ENCODE results near the gene CHST9.

The CHST9 gene

DNA sequence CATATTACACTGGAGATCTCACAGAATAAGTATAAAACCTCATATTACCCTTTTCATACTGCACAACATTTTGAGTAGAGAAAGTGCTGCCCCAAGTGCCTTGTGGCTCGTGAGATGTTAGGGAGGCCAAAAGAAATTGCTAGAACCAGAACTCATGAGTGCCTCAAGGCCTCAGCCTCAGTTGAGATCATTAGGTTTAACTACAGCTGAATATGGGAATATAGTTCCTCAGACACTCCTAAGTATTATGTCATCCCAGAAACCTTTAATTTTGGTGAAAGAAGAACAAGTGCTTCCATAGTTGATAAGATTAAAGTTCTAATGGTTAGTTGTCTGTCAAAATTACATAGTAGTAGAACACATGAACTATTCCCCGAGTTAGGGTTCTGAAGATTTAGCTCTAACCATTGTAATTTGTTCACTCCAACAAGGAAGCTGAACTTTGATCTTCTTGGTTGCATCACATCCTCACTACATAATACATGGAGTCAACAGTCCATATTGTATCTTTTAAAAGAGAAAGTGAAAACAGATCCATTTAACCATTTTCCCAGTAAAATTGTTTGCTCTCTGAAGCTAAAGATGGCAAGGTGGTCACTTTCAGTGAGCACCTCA lies 310.0 kb downstream of the CHST9 start:
- CTCF ChIA-PET: no interaction called here
- H3K4me1 ChIP-seq (ENCODE audit: control extremely low read depth in 1 of 4, control insufficient read depth in 4 of 4, insufficient read depth in 4 of 4, low read length in 3 of 4): no peaks in the 10 kb centered on the region
- 90% methylated on average over 2 of the region's 2 CpGs for WGBS (ENCODE audit: insufficient coverage)

GRCh38 chr18:26874283-26874682 lies 310.8 kb downstream of the CHST9 start:
- no peak overlapping the region for H3K27ac ChIP-seq (ENCODE audit: insufficient read depth in 1 of 2, low read depth in 1 of 2, low read length in 2 of 2, poor library complexity in 1 of 2, severe bottlenecking in 2 of 2)
- no peak for DNase-seq
- no peaks in the 10 kb centered on the region for H3K36me3 ChIP-seq (ENCODE audit: control insufficient read depth in 4 of 4, insufficient read depth in 4 of 4, low read length in 3 of 4)
- no peaks in the 10 kb centered on the region for H3K4me1 ChIP-seq (ENCODE audit: control extremely low read depth in 1 of 4, control insufficient read depth in 4 of 4, insufficient read depth in 4 of 4, low read length in 3 of 4)
- H3K4me3 ChIP-seq (ENCODE audit: control insufficient read depth in 1 of 7, extremely low read depth in 1 of 7, insufficient read depth in 4 of 7, low read depth in 2 of 7, low read length in 6 of 7): no peak overlapping the region
- CTCF ChIA-PET: no interaction called here
- H3K27me3 ChIP-seq (replicated peaks in 2 of 5; ENCODE audit: control insufficient read depth in 4 of 5, insufficient read depth in 5 of 5, low read length in 4 of 5): no peaks in the 10 kb centered on the region
- POLR2A ChIA-PET: no interaction called here
- no peaks in the 10 kb centered on the region for H3K9me3 ChIP-seq (ENCODE audit: control extremely low read depth in 1 of 5, control insufficient read depth in 4 of 5, insufficient read depth in 2 of 5, low read depth in 1 of 5, low read length in 4 of 5)

More for the DNA sequence above, 310.0 kb downstream of the CHST9 start:
- no peaks in the 10 kb centered on the region for H3K36me3 ChIP-seq (ENCODE audit: control insufficient read depth in 4 of 4, insufficient read depth in 4 of 4, low read length in 3 of 4)
- H3K4me3 ChIP-seq (ENCODE audit: control insufficient read depth in 1 of 7, extremely low read depth in 1 of 7, insufficient read depth in 4 of 7, low read depth in 2 of 7, low read length in 6 of 7): no peak overlapping the region
- no peaks in the 10 kb centered on the region for H3K9me3 ChIP-seq (ENCODE audit: control extremely low read depth in 1 of 5, control insufficient read depth in 4 of 5, insufficient read depth in 2 of 5, low read depth in 1 of 5, low read length in 4 of 5)
- POLR2A ChIA-PET: no interaction called here
- no peaks in the 10 kb centered on the region for H3K27me3 ChIP-seq (replicated peaks in 2 of 5; ENCODE audit: control insufficient read depth in 4 of 5, insufficient read depth in 5 of 5, low read length in 4 of 5)
- H3K27ac ChIP-seq (ENCODE audit: insufficient read depth in 1 of 2, low read depth in 1 of 2, low read length in 2 of 2, poor library complexity in 1 of 2, severe bottlenecking in 2 of 2): no peak overlapping the region
- DNase-seq: no peak

- DNase-seq: peak; percentile 4 to 41 (median 17)
- H3K4me1 ChIP-seq (ENCODE audit: control extremely low read depth in 1 of 4, control insufficient read depth in 4 of 4, insufficient read depth in 4 of 4, low read length in 3 of 4): no peaks in the 10 kb centered on the region
- H3K9me3 ChIP-seq (ENCODE audit: control extremely low read depth in 1 of 5, control insufficient read depth in 4 of 5, insufficient read depth in 2 of 5, low read depth in 1 of 5, low read length in 4 of 5): no peaks in the 10 kb centered on the region
- no peaks in the 10 kb centered on the region for H3K36me3 ChIP-seq (ENCODE audit: control insufficient read depth in 4 of 4, insufficient read depth in 4 of 4, low read length in 3 of 4)
- ChIA-PET POLR2A (no interaction called here), CTCF (no interaction called here)
- H3K27me3 ChIP-seq (replicated peaks in 2 of 5; ENCODE audit: control insufficient read depth in 4 of 5, insufficient read depth in 5 of 5, low read length in 4 of 5): peaks cover 0 to 28% (median 6%) of the 10 kb centered on the region in 5 experiments
- no peak overlapping the region for H3K27ac ChIP-seq (ENCODE audit: insufficient read depth in 1 of 2, low read depth in 1 of 2, low read length in 2 of 2, poor library complexity in 1 of 2, severe bottlenecking in 2 of 2)
- 17% methylated on average over 1 of the region's 1 CpG for WGBS (ENCODE audit: insufficient coverage)
- H3K4me3 ChIP-seq (ENCODE audit: control insufficient read depth in 1 of 7, extremely low read depth in 1 of 7, insufficient read depth in 4 of 7, low read depth in 2 of 7, low read length in 6 of 7): no peak overlapping the region
Observed at GRCh38 chr18:26869640-26870039, 315.5 kb downstream of the CHST9 start.

GRCh38 chr18:26868968-26869586 lies 316.0 kb downstream of the CHST9 start:
- no peak overlapping the region for H3K4me3 ChIP-seq (ENCODE audit: control insufficient read depth in 1 of 7, extremely low read depth in 1 of 7, insufficient read depth in 4 of 7, low read depth in 2 of 7, low read length in 6 of 7)
- no peak overlapping the region for H3K27ac ChIP-seq (ENCODE audit: insufficient read depth in 1 of 2, low read depth in 1 of 2, low read length in 2 of 2, poor library complexity in 1 of 2, severe bottlenecking in 2 of 2)
- no peaks in the 10 kb centered on the region for H3K36me3 ChIP-seq (ENCODE audit: control insufficient read depth in 4 of 4, insufficient read depth in 4 of 4, low read length in 3 of 4)
- POLR2A ChIA-PET: no interaction called here
- no peaks in the 10 kb centered on the region for H3K9me3 ChIP-seq (ENCODE audit: control extremely low read depth in 1 of 5, control insufficient read depth in 4 of 5, insufficient read depth in 2 of 5, low read depth in 1 of 5, low read length in 4 of 5)
- H3K4me1 ChIP-seq (ENCODE audit: control extremely low read depth in 1 of 4, control insufficient read depth in 4 of 4, insufficient read depth in 4 of 4, low read length in 3 of 4): no peaks in the 10 kb centered on the region
- 100% methylated on average over 2 of the region's 6 CpGs for WGBS (ENCODE audit: insufficient coverage)
- CTCF ChIA-PET: no interaction called here
- DNase-seq: no peak
- peaks cover 0 to 33% (median 12%) of the 10 kb centered on the region in 5 experiments for H3K27me3 ChIP-seq (replicated peaks in 2 of 5; ENCODE audit: control insufficient read depth in 4 of 5, insufficient read depth in 5 of 5, low read length in 4 of 5)

- no peaks in the 10 kb centered on the region for H3K9me3 ChIP-seq (ENCODE audit: control extremely low read depth in 1 of 5, control insufficient read depth in 4 of 5, insufficient read depth in 2 of 5, low read depth in 1 of 5, low read length in 4 of 5)
- peaks cover 0 to 10% (median 3%) of the 10 kb centered on the region in 4 experiments for H3K4me1 ChIP-seq (ENCODE audit: control extremely low read depth in 1 of 4, control insufficient read depth in 4 of 4, insufficient read depth in 4 of 4, low read length in 3 of 4)
- no peak overlapping the region for H3K27ac ChIP-seq (ENCODE audit: insufficient read depth in 1 of 2, low read depth in 1 of 2, low read length in 2 of 2, poor library complexity in 1 of 2, severe bottlenecking in 2 of 2)
- H3K36me3 ChIP-seq (ENCODE audit: control insufficient read depth in 4 of 4, insufficient read depth in 4 of 4, low read length in 3 of 4): no peaks in the 10 kb centered on the region
- ChIA-PET CTCF (interaction anchor here (1.5 kb wide), 1 partner anchor 16 kb away, joined by 3 read pairs; no protein-coding TSS in a partner anchor), POLR2A (no interaction called here)
- no peak for DNase-seq
- WGBS (ENCODE audit: insufficient coverage): 98% methylated on average over 4 of the region's 4 CpGs
- peaks cover 1 to 49% (median 23%) of the 10 kb centered on the region in 5 experiments for H3K27me3 ChIP-seq (replicated peaks in 2 of 5; ENCODE audit: control insufficient read depth in 4 of 5, insufficient read depth in 5 of 5, low read length in 4 of 5)
- no peak overlapping the region for H3K4me3 ChIP-seq (ENCODE audit: control insufficient read depth in 1 of 7, extremely low read depth in 1 of 7, insufficient read depth in 4 of 7, low read depth in 2 of 7, low read length in 6 of 7)
Observed at GRCh38 chr18:26867471-26867870, 317.6 kb downstream of the CHST9 start.

DNA sequence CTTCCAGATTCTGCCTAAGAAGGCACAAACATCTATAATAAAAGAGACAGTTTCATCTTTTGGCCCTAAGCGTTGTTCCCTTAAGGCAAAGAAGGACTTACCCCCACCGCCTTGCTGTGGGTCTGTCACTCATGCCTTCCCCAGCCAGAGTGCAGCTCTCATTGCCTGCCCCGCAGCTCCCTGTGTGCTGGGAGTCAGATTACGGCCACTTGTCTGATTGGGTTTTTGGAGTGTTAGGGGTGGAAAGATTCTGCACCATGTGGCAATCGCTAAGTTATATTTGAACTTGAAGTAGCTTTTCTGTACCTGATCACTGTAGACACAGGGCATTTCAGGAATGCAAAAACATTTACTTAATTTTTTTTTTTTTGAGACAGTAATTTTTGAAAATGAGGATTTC lies 319.6 kb downstream of the CHST9 start, which contains the start of gene AQP4:
AQP4 (minus strand) TSS at position 151 of the 400 bp plus-strand sequence; CDS start at position 133, 18 bp downstream.
- no peak within 1 kb of the TSS for H3K27ac ChIP-seq (ENCODE audit: insufficient read depth in 1 of 2, low read depth in 1 of 2, low read length in 2 of 2, poor library complexity in 1 of 2, severe bottlenecking in 2 of 2)
- H3K27me3 ChIP-seq (replicated peaks in 2 of 5; ENCODE audit: control insufficient read depth in 4 of 5, insufficient read depth in 5 of 5, low read length in 4 of 5): peaks cover 8 to 59% (median 30%) of the 10 kb centered on the region in 5 experiments
- no peaks in the 10 kb centered on the region for H3K36me3 ChIP-seq (ENCODE audit: control insufficient read depth in 4 of 4, insufficient read depth in 4 of 4, low read length in 3 of 4)
- peaks cover 0 to 10% (median 3%) of the 10 kb centered on the region in 4 experiments for H3K4me1 ChIP-seq (ENCODE audit: control extremely low read depth in 1 of 4, control insufficient read depth in 4 of 4, insufficient read depth in 4 of 4, low read length in 3 of 4)
- H3K9me3 ChIP-seq (ENCODE audit: control extremely low read depth in 1 of 5, control insufficient read depth in 4 of 5, insufficient read depth in 2 of 5, low read depth in 1 of 5, low read length in 4 of 5): no peaks in the 10 kb centered on the region
- H3K4me3 ChIP-seq (ENCODE audit: control insufficient read depth in 1 of 7, extremely low read depth in 1 of 7, insufficient read depth in 4 of 7, low read depth in 2 of 7, low read length in 6 of 7): no peak within 1 kb of the TSS
- no peak for DNase-seq
- ChIA-PET CTCF (no interaction called here), POLR2A (interaction anchor here (0.7 kb wide), 1 partner anchor 455 kb away, joined by 4 read pairs; no protein-coding TSS in a partner anchor)
- WGBS (ENCODE audit: insufficient coverage): 75% methylated on average over 2 of the region's 5 CpGs

GRCh38 chr18:26864658-26865057 lies 320.4 kb downstream of the CHST9 start:
- ChIA-PET CTCF (interaction anchor here (0.6 kb wide), 1 partner anchor 443 kb away, joined by 3 read pairs; no protein-coding TSS in a partner anchor), POLR2A (no interaction called here)
- Histone ChIP-seq H3K36me3 (ENCODE audit: control insufficient read depth in 4 of 4, insufficient read depth in 4 of 4, low read length in 3 of 4) (no peaks in the 10 kb centered on the region), H3K27me3 (replicated peaks in 2 of 5; ENCODE audit: control insufficient read depth in 4 of 5, insufficient read depth in 5 of 5, low read length in 4 of 5) (peaks cover 8 to 60% (median 30%) of the 10 kb centered on the region in 5 experiments), H3K27ac (ENCODE audit: insufficient read depth in 1 of 2, low read depth in 1 of 2, low read length in 2 of 2, poor library complexity in 1 of 2, severe bottlenecking in 2 of 2) (no peak overlapping the region), H3K4me1 (ENCODE audit: control extremely low read depth in 1 of 4, control insufficient read depth in 4 of 4, insufficient read depth in 4 of 4, low read length in 3 of 4) (peaks cover 0 to 10% (median 3%) of the 10 kb centered on the region in 4 experiments), H3K9me3 (ENCODE audit: control extremely low read depth in 1 of 5, control insufficient read depth in 4 of 5, insufficient read depth in 2 of 5, low read depth in 1 of 5, low read length in 4 of 5) (no peaks in the 10 kb centered on the region), H3K4me3 (ENCODE audit: control insufficient read depth in 1 of 7, extremely low read depth in 1 of 7, insufficient read depth in 4 of 7, low read depth in 2 of 7, low read length in 6 of 7) (no peak overlapping the region)
- 67% methylated on average over 7 of the region's 7 CpGs for WGBS (ENCODE audit: insufficient coverage)
- DNase-seq: no peak

All from common myeloid progenitor, CD34-positive (primary cell).